Spinal cord (tissue), 10 donors: ENCODE measurements around the gene ZC3H18. TPM values are rescaled to one million over a fixed set of nuclear protein-coding genes. Genes with fewer than 3 reads are reported as not detected.

Source experiments
- DNase-seq, 6 donors: peaks; one replicate each; pipeline versions ENCODE4 v3.0.0 to v3.0.0-alpha.2; 2013 to 2015; ENCODE audit warnings: low spot score in 6 of 6, low read depth in 4 of 6
- H3K27ac ChIP-seq: one replicate; pipeline ENCODE4 v1.5.1; 2013; ENCODE audit warnings: low read depth, low read length, control low read depth
- H3K27me3 ChIP-seq: one replicate; pipeline ENCODE4 v1.6.1; 2013; ENCODE audit warnings: low read length; ENCODE audit not compliant: control insufficient read depth, insufficient read depth
- H3K36me3 ChIP-seq: one replicate; pipeline ENCODE4 v1.6.1; 2013; ENCODE audit warnings: low read length; ENCODE audit not compliant: control insufficient read depth, insufficient read depth
- H3K4me1 ChIP-seq: one replicate; pipeline ENCODE4 v1.6.1; 2013; ENCODE audit warnings: low read length; ENCODE audit not compliant: control insufficient read depth, insufficient read depth
- H3K4me3 ChIP-seq: one replicate; pipeline ENCODE4 v1.5.1; 2013; ENCODE audit warnings: low read depth, low read length, control low read depth
- H3K9me3 ChIP-seq: one replicate; pipeline ENCODE4 v1.6.1; 2013; ENCODE audit warnings: low read length; ENCODE audit not compliant: control insufficient read depth, insufficient read depth
- WGBS: methylation state at CpG from one replicate; pipeline ENCODE4 v1.1.5; 2013; ENCODE audit warnings: missing lambda C conversion rate; ENCODE audit not compliant: insufficient coverage; 5-methylcytosine and 5-hydroxymethylcytosine counted together
- polyA plus RNA-seq, 2 donors: library from polyadenylated mRNA; unstranded; fragments of 120-200 nt; gene quantifications; one replicate each; pipeline ENCODE4 v1.2.1, GENCODE V29; 2013; ENCODE audit not compliant: insufficient read length in 2 of 2
- total RNA-seq, 2 donors: library from RNA; depleted of rRNA in 1 of 2; stranded (reverse); fragments of 120-200 nt in 1 of 2; fragments of >200 nt in 1 of 2; gene quantifications; one replicate each; pipeline versions ENCODE4 v1.2.3 to v1.2.4, GENCODE V29; 2013 to 2014
- donor health status: healthy.

Gene ZC3H18
- total and polyA plus RNA-seq, 4 donors, result 9.1 to 46.4 (median 28.5) TPM

DNA sequence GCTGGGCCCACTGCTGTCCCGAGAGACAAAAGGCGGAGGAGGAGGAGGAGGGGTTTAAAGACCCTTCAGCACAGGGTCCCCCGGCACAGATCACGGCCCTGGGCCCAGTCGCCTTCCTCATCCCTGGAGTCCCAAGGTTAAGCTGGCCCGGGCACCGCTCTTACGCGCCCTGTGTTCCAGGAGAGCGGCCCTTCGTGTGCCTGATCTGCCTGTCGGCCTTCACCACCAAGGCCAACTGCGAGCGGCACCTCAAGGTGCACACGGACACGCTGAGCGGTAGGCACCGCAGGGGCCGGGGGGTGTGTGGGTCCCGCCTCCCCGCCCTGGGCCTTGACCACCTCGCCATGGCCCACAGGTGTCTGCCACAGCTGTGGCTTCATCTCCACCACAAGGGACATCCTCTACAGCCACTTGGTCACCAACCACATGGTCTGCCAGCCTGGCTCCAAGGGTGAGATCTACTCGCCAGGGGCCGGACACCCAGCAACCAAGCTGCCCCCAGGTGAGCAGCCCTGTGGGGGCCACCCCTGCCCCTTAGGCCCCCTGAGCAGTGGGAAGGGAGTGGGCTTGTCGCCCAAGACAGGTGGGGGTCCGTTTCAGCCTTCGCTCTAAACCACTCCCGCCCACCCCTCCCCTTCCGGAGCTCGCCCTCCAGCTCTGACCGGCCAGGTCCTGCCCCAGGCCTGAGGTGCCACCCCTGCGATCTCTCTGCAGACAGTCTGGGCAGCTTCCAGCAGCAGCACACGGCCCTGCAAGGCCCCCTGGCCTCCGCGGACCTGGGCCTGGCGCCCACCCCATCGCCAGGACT, 37.6 kb upstream of the ZC3H18 start:
- H3K9me3 ChIP-seq, result no peaks in the 10 kb centered on the region
- peak overlapping the region; percentile 47 for H3K27ac ChIP-seq
- no peak for DNase-seq
- H3K4me1 ChIP-seq, result peaks cover 53% of the 10 kb centered on the region
- no peaks in the 10 kb centered on the region for H3K27me3 ChIP-seq
- 73% methylated on average over 34 of the region's 37 CpGs for WGBS
- peak overlapping the region; percentile 43 for H3K4me3 ChIP-seq
- H3K36me3 ChIP-seq, result peaks cover 79% of the 10 kb centered on the region

DNA sequence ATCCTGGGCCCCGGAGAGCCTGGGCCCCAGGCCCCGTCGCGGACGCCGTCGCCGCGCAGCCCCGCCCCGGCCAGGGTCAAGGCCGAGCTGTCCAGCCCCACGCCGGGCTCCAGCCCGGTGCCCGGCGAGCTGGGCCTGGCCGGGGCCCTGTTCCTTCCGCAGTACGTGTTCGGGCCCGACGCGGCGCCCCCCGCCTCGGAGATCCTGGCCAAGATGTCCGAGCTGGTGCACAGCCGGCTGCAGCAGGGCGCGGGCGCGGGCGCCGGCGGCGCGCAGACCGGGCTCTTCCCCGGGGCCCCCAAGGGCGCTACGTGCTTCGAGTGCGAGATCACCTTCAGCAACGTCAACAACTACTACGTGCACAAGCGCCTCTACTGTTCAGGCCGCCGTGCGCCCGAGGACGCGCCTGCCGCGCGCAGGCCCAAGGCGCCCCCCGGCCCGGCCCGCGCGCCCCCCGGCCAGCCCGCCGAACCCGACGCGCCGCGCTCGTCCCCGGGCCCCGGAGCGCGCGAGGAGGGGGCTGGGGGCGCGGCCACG, 36.8 kb upstream of the ZC3H18 start:
- no peaks in the 10 kb centered on the region for H3K9me3 ChIP-seq
- DNase-seq, result peak in 3 of 6 donors; percentile 67 to 95 (median 83)
- peaks cover 4% of the 10 kb centered on the region for H3K27me3 ChIP-seq
- peaks cover 71% of the 10 kb centered on the region for H3K36me3 ChIP-seq
- WGBS, result 3% methylated on average over 79 of the region's 79 CpGs
- peak overlapping the region; percentile 43 for H3K4me3 ChIP-seq
- peaks cover 46% of the 10 kb centered on the region for H3K4me1 ChIP-seq
- peak overlapping the region; percentile 15 for H3K27ac ChIP-seq

DNA sequence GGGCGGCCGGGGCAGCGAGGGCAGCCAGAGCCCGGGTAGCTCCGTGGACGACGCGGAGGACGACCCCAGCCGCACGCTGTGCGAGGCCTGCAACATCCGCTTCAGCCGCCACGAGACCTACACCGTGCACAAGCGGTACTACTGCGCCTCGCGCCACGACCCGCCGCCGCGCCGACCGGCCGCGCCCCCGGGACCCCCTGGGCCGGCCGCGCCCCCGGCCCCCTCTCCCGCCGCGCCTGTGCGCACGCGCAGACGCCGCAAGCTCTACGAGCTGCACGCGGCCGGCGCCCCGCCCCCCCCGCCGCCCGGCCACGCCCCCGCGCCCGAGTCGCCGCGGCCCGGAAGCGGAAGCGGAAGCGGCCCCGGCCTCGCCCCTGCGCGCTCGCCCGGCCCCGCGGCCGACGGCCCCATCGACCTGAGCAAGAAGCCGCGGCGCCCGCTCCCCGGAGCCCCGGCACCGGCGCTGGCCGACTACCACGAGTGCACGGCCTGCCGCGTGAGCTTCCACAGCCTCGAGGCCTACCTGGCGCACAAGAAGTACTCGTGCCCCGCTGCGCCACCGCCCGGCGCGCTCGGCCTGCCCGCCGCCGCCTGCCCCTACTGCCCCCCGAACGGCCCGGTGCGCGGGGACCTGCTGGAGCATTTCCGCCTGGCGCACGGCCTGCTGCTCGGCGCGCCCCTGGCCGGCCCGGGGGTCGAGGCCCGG, 36.1 kb upstream of the ZC3H18 start:
- H3K4me3 ChIP-seq, result peak overlapping the region; percentile 32
- peaks cover 65% of the 10 kb centered on the region for H3K36me3 ChIP-seq
- no peaks in the 10 kb centered on the region for H3K9me3 ChIP-seq
- H3K27ac ChIP-seq, result no peak overlapping the region
- WGBS, result 2% methylated on average over 114 of the region's 114 CpGs
- peak in 4 of 6 donors; percentile 62 to 93 (median 84) for DNase-seq
- peaks cover 46% of the 10 kb centered on the region for H3K4me1 ChIP-seq
- peaks cover 9% of the 10 kb centered on the region for H3K27me3 ChIP-seq

DNA sequence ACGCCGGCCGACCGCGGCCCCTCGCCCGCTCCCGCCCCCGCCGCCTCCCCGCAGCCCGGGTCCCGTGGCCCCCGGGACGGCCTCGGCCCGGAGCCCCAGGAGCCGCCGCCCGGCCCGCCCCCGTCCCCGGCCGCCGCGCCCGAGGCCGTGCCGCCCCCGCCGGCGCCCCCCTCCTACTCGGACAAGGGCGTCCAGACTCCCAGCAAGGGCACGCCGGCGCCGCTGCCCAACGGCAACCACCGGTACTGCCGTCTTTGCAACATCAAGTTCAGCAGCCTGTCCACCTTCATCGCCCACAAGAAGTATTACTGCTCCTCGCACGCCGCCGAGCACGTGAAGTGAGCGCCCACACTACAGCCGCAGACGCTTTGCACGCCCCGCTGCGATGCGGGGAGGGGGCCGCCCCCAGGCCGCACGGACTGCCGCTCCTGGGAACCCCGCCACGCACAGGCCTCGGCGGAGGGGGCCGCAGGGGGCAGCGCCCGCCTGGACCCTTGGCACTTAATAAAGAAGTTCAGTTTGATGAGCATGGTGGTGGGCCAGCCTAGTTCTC, 35.5 kb upstream of the ZC3H18 start:
- no peak overlapping the region for H3K27ac ChIP-seq
- H3K4me1 ChIP-seq, result peaks cover 44% of the 10 kb centered on the region
- H3K9me3 ChIP-seq, result no peaks in the 10 kb centered on the region
- H3K27me3 ChIP-seq, result peaks cover 14% of the 10 kb centered on the region
- H3K36me3 ChIP-seq, result peaks cover 58% of the 10 kb centered on the region
- WGBS, result 12% methylated on average over 59 of the region's 65 CpGs
- no peak for DNase-seq
- H3K4me3 ChIP-seq, result no peak overlapping the region

DNA sequence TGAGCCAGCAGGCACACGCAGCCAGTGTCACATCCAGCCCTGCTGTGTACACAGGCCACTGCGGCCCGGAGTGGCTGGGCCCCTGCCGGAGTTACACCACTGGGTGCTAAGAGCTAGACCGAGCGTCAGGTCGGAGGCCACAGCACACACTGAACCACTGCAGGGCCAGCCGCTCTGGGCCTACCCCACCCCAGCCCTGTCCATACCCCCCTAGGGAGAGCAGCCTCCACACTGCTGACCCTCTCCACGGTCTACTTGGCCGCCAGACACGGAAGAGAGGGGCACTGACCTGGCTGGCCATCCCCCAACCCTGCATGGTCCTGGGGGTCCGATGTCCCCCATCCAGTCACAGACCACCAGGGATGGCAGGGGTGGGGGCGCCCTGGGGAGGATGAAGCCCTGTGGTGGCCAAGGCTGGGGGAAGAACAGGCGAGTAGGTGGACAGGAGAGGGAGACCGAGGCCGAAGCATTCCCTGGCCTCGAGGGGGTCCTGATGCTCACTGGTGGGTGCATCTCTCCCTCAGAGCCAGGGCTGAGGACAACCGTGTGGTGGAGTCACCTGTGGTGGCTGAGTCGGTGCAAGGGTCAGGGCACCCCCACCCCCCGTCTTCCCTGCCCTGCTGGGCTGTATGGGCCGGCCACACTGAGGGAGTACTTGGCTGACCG, 34.9 kb upstream of the ZC3H18 start:
- DNase-seq, result no peak
- no peaks in the 10 kb centered on the region for H3K9me3 ChIP-seq
- H3K36me3 ChIP-seq, result peaks cover 52% of the 10 kb centered on the region
- 84% methylated on average over 18 of the region's 22 CpGs for WGBS
- H3K4me3 ChIP-seq, result no peak overlapping the region
- H3K4me1 ChIP-seq, result peaks cover 40% of the 10 kb centered on the region
- no peak overlapping the region for H3K27ac ChIP-seq
- H3K27me3 ChIP-seq, result peaks cover 20% of the 10 kb centered on the region

DNA sequence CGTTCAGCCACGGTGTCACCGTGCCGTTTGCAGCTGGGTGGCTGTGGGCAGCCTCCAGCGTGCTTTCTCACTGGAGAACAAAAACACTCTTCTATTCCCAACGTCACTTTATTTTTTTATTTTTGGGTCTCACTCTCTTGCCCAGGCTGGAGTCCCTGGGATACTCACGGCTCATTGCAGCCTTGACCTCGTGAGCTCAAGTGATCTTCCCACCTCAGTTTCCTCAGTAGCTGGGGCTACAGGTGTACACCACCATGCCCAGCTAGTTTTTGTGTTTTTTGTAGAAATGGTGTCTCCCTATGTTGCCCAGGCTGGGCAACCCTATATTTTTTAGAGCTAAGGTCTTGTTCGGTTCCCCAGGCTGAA, 34.4 kb upstream of the ZC3H18 start:
- Histone ChIP-seq H3K27ac (no peak overlapping the region), H3K9me3 (no peaks in the 10 kb centered on the region), H3K27me3 (peaks cover 23% of the 10 kb centered on the region), H3K4me3 (no peak overlapping the region), H3K36me3 (peaks cover 47% of the 10 kb centered on the region), H3K4me1 (peaks cover 40% of the 10 kb centered on the region)
- no peak for DNase-seq
- 76% methylated on average over 6 of the region's 9 CpGs for WGBS

DNA sequence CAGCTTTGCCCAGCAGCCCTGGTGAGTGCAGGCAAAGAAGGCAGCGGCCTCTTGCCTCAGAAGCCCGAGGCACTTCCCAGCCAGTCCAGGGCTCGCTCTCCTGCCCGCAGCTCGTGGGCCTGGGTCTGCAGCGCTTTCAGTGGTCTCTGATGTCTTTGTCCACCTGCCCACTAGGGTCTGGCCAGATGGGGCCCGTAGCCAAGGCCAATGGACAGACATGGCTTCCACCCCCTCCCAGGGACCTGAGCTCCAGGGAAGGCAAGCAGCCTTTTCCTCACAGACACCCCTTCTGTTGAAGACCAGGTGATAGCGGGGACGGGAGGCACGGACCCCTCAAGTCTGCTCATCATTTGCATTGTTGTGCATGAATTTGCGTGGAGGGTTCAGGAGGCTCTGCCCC, 33.7 kb upstream of the ZC3H18 start:
- no peak for DNase-seq
- Histone ChIP-seq H3K4me1 (peaks cover 38% of the 10 kb centered on the region), H3K4me3 (no peak overlapping the region), H3K9me3 (no peaks in the 10 kb centered on the region), H3K27me3 (peaks cover 25% of the 10 kb centered on the region), H3K36me3 (peaks cover 41% of the 10 kb centered on the region), H3K27ac (no peak overlapping the region)
- WGBS, result 89% methylated on average over 11 of the region's 11 CpGs

DNA sequence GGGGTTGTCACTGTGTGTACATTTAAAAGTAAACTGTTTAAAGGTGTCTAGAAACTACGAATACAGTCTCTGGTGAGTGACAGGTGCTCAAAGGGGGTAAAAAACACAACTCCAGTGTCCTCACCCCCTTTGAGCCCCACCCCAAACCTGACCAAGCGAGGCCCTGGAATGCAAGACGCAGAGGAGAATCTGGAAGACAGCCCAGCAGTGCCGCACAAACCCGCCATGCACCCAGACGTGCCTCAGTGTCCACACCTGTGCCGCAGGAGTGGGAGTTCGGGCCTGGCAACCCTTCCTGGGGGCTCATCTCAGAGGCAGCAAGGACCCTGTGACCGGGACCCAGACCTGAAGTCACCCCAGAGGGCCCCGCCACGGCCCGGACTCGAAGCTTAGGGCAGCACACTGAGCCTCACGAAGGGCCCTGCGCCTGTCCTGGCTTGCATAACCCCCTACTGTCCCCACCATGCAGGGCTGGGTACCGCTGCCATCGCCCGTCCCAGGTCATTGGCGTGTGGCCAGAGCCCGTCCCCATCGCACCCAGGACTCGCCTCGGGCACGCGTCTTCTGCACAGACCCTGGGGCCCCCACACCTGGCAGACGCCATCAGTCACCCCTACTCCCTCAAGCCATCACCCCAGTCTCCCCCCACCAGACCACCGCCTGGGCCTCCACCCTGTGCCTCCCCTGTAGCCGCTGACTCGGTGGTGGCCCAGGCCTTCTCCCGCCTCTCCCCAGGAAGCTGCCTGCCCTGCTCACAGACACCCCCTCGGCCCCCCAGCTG, 33.0 kb upstream of the ZC3H18 start:
- WGBS, result 75% methylated on average over 30 of the region's 31 CpGs
- H3K4me3 ChIP-seq, result no peak overlapping the region
- no peak for DNase-seq
- H3K27ac ChIP-seq, result no peak overlapping the region
- peaks cover 25% of the 10 kb centered on the region for H3K27me3 ChIP-seq
- H3K4me1 ChIP-seq, result peaks cover 38% of the 10 kb centered on the region
- peaks cover 34% of the 10 kb centered on the region for H3K36me3 ChIP-seq
- no peaks in the 10 kb centered on the region for H3K9me3 ChIP-seq

DNA sequence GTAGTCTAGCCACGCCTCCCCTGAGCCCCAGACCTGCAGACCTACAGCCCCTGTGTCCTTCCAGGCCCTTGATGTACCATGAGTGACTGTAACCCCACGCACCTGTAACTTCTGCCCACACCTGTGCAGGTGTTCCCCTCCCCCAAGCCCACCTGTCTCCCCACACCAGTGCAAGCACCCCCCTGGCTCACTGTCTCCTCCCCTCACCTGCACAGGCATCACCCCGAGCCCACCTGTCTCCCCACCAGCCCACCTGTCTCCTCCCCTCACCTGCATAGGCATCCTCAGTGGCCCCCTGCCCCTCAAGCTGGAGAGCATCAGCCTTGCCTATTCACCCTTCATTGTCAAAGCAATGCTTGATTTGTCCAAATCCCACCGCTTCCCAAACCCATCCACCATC, 32.3 kb upstream of the ZC3H18 start:
- H3K27me3 ChIP-seq, result peaks cover 25% of the 10 kb centered on the region
- no peak for DNase-seq
- no peaks in the 10 kb centered on the region for H3K9me3 ChIP-seq
- H3K4me3 ChIP-seq, result no peak overlapping the region
- no peak overlapping the region for H3K27ac ChIP-seq
- WGBS, result 71% methylated on average over 4 of the region's 4 CpGs
- peaks cover 37% of the 10 kb centered on the region for H3K4me1 ChIP-seq
- H3K36me3 ChIP-seq, result peaks cover 27% of the 10 kb centered on the region
